Measurements from ENCODE around the gene ARHGAP24. TPM values are rescaled to one million over a fixed set of nuclear protein-coding genes. Genes with fewer than 3 reads are reported as not detected.

ARHGAP24 gene
- polyA plus RNA-seq, 3 donors: 12.5 to 32.0 (median 18.8) TPM

GRCh38 chr4:85776096-85776495, 301.1 kb downstream of the ARHGAP24 start:
- Mint-ChIP-seq H3K27ac (peak overlapping the region in 1 of 7 donors; percentile 20), H3K4me1 (peaks cover 10% of the 10 kb centered on the region), H3K36me3 (peaks cover 0 to 4% of the 10 kb centered on the region in 2 donors), H3K4me3 (no peak overlapping the region), H3K9me3 (peaks cover 0 to 2% (median 0%) of the 10 kb centered on the region in 7 donors), H3K27me3 (ENCODE audit: low read depth in 3 of 3) (no peaks in the 10 kb centered on the region)
- WGBS (ENCODE audit: insufficient coverage): 100% methylated on average over 1 of the region's 2 CpGs
- Histone ChIP-seq H3K4me2 (replicated peaks; ENCODE audit: extremely low read depth, low read length, poor library complexity, severe bottlenecking) (no peak overlapping the region), H3K79me2 (ENCODE audit: insufficient read depth, low read length) (no peaks in the 10 kb centered on the region), H2AFZ (ENCODE audit: insufficient read depth, low read depth, low read length, poor library complexity, severe bottlenecking) (no peak overlapping the region), H3K27me3 (ENCODE audit: control insufficient read depth in 2 of 2, insufficient read depth in 2 of 2, low read length in 2 of 2) (no peaks in the 10 kb centered on the region), H3K36me3 (replicated peaks in 1 of 2; ENCODE audit: control insufficient read depth in 1 of 2, insufficient read depth in 2 of 2, low read length in 2 of 2) (no peaks in the 10 kb centered on the region), H3K27ac (ENCODE audit: low read depth in 1 of 2, low read length in 2 of 2) (no peak overlapping the region), H3K9me3 (replicated peaks in 1 of 2; ENCODE audit: control insufficient read depth in 1 of 2, insufficient read depth in 1 of 2, low read length in 2 of 2) (no peaks in the 10 kb centered on the region), H3K4me3 (replicated peaks in 1 of 3; ENCODE audit: low read depth in 2 of 3, low read length in 3 of 3) (no peak overlapping the region), H4K20me1 (ENCODE audit: insufficient read depth, low read length) (peaks cover 7% of the 10 kb centered on the region), H3K9ac (ENCODE audit: insufficient read depth, low read length, poor library complexity, severe bottlenecking) (no peak overlapping the region), H3K4me1 (ENCODE audit: control insufficient read depth in 1 of 2, insufficient read depth in 2 of 2, low read length in 2 of 2) (peaks cover 6 to 9% of the 10 kb centered on the region in 2 donors)
- no peak for TF ChIP-seq CTCF (IDR thresholded peaks at IDR 0.05)
- intact Hi-C loops (cut with micrococcal nuclease): no loop called here
- DNase-seq: no peak

GRCh38 chr4:85776579-85776978, 301.6 kb downstream of the ARHGAP24 start:
- no peaks in the 10 kb centered on the region for H3K9me3 ChIP-seq (replicated peaks in 1 of 2; ENCODE audit: control insufficient read depth in 1 of 2, insufficient read depth in 1 of 2, low read length in 2 of 2)
- intact Hi-C loops (cut with micrococcal nuclease): no loop called here
- H3K79me2 ChIP-seq (ENCODE audit: insufficient read depth, low read length): no peaks in the 10 kb centered on the region
- H3K36me3 Mint-ChIP-seq: peaks cover 0 to 4% of the 10 kb centered on the region in 2 donors
- no peaks in the 10 kb centered on the region for H3K27me3 ChIP-seq (ENCODE audit: control insufficient read depth in 2 of 2, insufficient read depth in 2 of 2, low read length in 2 of 2)
- H3K4me3 Mint-ChIP-seq: no peak overlapping the region
- H3K27ac Mint-ChIP-seq: no peak overlapping the region
- WGBS (ENCODE audit: insufficient coverage): no CpG with 5 or more reads among the region's 1 CpG
- TF ChIP-seq CTCF (IDR thresholded peaks at IDR 0.05): no peak
- no peaks in the 10 kb centered on the region for H3K36me3 ChIP-seq (replicated peaks in 1 of 2; ENCODE audit: control insufficient read depth in 1 of 2, insufficient read depth in 2 of 2, low read length in 2 of 2)
- H3K9ac ChIP-seq (ENCODE audit: insufficient read depth, low read length, poor library complexity, severe bottlenecking): no peak overlapping the region
- DNase-seq: no peak
- peaks cover 10% of the 10 kb centered on the region for H3K4me1 Mint-ChIP-seq
- H3K27ac ChIP-seq (ENCODE audit: low read depth in 1 of 2, low read length in 2 of 2): no peak overlapping the region
- peaks cover 6 to 9% of the 10 kb centered on the region in 2 donors for H3K4me1 ChIP-seq (ENCODE audit: control insufficient read depth in 1 of 2, insufficient read depth in 2 of 2, low read length in 2 of 2)
- H3K27me3 Mint-ChIP-seq (ENCODE audit: low read depth in 3 of 3): no peaks in the 10 kb centered on the region
- H4K20me1 ChIP-seq (ENCODE audit: insufficient read depth, low read length): peaks cover 6% of the 10 kb centered on the region
- H3K4me3 ChIP-seq (replicated peaks in 1 of 3; ENCODE audit: low read depth in 2 of 3, low read length in 3 of 3): no peak overlapping the region
- H3K4me2 ChIP-seq (replicated peaks; ENCODE audit: extremely low read depth, low read length, poor library complexity, severe bottlenecking): no peak overlapping the region
- peaks cover 0 to 2% (median 0%) of the 10 kb centered on the region in 7 donors for H3K9me3 Mint-ChIP-seq
- no peak overlapping the region for H2AFZ ChIP-seq (ENCODE audit: insufficient read depth, low read depth, low read length, poor library complexity, severe bottlenecking)

Measured in CD14-positive monocyte (primary cell).